CD4-positive, alpha-beta T cell treated with Interleukin-4 for 1 hour (primary cell): ENCODE results near the gene KCNJ16.

Experiments used
- DNase-seq, 2 donors: peaks; one replicate each; pipeline ENCODE4 v3.0.0-alpha.2; 2020 to 2022

KCNJ16 gene

DNA sequence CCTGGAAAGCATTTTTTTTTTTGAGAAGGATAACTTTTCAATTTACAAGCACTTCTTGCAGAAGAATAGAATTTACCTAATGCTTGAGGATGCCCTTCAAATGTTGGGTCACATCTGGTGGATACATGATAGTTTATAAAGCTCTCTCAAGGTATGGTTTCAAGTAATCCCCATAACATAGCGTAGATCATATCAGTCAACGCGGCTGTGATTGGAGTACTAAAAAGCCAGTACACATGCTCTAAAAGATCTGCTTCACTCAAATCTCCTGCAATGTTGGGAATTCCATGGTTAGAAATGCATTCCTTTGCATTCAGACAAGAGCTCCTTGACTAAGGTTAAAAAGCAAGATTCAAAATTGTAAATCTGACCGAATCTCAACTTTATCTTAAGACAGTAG lies 3.9 kb upstream of the KCNJ16 start:
- DNase-seq: no peak

DNA sequence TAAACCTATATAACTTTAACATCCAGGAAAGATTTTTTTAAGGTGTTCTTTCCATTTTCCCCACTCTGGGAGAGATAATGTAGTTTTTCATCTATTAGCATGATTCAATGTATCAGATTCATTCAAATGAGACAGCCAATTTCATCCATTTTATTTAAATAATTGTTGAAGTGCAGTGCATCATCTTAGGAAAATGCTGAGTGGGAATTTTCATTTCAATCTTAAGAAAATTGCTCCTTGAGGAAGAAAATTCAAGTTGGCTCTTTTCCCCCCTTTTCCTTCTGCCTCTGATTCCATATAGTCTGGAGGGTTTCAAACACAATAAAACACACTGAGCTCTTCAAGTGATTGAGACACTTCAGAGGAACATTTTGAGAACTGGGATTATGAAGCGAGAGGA lies 3.4 kb upstream of the KCNJ16 start:
- DNase-seq: no peak

DNA sequence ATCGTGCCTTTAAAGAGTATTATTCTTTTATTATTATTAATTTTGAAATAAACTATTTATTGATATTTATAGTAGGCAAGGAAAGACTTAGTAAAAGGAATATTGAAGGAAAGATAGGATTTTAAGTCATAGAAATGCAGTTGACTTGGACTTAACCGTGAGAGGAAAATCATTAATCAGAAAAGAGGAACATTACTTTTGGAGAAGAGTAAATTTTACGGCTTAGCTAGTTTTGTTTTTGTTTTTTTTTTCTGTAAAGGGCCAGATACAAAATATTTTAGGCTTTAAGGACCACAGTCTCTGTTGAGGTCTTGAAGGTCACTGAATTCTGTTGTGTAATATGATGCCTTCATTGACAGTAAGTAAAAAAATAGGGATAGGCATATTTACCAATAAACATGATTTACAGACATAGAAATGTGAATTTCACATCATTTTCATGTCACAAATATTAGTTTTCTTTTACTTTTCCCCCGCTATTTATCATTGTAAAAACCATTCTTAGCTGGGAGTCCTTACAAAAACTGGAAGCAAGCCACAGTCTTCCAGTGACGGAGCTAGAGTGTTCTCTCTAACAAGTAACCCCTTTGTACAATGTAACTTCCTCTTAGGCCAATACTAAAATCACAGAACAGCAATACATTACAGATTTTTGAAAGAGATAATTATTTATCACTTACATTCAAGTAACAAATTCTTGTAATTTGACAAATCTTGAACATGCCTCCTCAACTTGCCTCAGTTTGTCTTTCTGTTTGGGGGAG lies 2.3 kb upstream of the KCNJ16 start:
- DNase-seq: no peak

DNA sequence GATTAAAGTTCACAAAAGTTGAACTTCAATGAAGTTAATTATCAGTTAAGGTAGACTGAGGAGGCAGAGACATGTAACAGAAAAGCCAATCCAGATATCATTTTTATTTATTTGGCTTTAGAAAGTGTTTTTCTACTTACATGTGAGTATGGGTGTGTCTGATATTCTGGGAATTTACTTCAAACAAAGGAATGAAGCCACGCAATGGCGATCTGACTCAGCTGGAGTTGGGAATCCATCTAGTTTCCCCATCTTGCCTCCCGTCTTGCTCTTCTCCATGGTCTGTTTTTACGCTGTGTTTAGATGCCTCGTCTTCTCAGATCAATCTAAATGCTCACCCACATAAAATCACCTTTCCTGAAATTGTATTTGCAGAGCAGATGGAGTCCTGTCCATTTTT lies 1.7 kb upstream of the KCNJ16 start:
- no peak for DNase-seq

DNA sequence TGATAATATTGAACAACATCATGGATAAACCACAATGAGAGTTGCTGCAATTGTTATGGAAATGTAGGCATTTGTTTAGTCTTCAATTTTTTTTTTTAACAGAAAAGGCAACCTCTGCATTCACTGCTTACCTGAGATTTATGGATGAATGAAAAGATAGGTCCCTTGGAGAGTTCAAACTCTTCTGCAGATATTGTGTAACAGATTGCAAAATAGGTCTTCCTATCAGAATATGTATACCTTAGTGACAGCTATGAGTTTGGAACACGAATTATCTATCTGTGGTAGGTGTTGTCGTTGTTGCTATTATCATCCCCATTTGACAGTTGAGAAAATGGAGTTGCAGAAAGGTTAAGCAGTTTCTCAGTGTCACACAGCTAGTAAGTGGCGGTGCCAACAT lies 1.2 kb upstream of the KCNJ16 start:
- DNase-seq: no peak

DNA sequence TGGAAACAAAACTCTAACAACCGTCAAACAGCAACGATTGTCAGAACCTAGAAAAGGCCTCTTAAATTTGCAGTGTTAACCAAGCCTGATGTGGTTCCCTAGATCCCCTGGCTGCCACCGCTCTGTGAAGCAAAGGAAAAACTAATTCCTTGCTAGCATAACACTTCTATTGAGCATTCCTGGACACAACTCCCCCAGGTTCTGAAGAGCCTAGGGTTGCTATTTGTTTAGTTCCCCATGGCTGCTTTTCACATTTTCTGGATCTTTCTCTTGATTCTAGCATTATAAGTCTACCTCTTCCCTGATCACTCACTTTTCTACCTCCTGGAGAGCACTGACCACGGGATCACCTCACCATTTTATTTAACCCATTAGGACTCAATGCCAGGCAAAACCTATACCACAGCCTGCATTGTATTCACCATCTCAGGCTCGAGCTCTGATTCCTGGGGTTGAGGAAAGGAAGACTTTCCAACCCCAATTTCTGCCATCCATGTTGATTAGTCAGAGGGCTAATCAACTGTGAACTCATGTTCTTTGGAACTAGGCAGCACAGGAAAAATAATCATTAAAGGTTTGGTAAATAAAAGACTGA lies 692 bp upstream of the KCNJ16 start:
- no peak for DNase-seq

DNA sequence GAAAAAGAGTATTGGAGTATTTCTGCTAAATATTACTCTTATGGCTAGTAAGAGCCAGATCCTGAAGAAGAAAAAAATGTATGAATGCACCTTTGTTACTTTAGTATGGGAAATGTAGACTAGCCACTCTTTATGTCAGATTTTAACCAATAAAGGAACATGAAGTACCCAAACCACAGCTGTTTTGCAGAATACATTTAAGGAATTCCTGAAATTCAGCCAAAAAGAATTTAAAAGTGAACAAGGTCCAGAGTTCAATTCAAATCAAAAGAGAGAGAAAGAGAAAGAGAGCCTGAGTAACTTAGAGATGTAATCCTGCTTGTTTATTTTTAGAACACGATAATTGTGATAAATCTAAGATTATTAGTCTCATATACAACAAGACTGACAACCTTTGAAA lies 1.2 kb downstream of the KCNJ16 start:
- DNase-seq: no peak

DNA sequence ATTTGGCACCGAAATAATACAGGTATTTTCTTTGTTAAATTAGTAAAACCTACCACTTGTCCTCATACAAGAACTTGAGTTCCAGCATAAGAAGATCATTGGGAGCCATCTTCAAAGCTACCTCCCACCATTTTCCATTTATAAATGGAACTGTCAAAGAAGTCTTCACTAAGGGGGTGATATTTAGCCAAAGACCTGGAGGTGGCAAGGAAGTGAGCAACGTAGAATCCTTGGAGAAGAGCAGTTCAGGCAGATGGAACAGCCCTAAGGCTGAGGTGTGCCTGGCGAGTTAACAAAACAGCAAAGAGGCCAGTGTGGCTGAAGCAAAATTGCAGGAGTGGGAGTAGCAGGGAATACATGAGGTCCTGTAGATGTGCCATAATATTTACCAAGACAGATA lies 1.8 kb downstream of the KCNJ16 start:
- DNase-seq: no peak

DNA sequence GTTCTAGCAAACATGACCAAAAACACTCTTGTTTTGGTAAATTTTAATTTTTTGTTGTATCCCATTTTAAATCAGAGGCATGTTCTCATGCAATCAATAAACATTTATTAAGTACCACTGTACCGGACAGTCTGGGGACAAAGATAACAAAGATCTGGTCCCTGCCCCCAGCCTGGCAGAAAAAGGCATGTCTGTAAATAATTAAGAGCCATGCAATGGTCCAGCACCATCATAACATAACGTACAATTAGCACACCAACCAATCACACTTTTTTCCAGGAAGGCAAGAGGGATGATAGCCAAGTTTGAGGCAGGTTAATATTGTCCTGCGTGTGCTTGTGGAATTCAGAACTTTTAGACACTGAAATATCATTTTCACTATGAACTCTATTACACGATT lies 3.5 kb downstream of the KCNJ16 start:
- no peak for DNase-seq

DNA sequence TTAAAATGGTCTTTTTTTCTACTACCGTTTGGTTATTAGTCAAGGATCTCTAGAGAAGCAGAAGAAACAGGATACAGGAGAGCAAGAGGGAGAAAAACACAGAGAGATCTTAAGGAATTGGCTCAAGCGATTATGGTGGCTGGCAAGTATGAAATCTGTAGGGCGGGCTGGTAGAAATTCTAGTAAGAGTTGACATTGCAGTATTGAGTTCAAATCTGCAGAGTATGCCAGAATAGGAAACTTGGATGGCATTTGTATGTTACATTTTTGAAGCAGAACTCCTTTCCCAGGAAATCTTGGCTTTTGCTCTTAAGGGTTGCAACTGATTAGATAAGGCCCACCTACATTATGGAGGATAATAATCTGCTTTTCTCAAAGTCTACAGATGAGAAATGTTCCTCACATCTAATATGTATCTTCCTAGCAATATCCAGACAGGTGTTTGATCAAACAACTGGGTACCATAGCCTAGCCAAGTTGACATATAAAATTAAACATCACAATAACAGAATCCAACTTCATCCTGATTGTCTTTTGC lies 4.0 kb downstream of the KCNJ16 start:
- no peak for DNase-seq

DNA sequence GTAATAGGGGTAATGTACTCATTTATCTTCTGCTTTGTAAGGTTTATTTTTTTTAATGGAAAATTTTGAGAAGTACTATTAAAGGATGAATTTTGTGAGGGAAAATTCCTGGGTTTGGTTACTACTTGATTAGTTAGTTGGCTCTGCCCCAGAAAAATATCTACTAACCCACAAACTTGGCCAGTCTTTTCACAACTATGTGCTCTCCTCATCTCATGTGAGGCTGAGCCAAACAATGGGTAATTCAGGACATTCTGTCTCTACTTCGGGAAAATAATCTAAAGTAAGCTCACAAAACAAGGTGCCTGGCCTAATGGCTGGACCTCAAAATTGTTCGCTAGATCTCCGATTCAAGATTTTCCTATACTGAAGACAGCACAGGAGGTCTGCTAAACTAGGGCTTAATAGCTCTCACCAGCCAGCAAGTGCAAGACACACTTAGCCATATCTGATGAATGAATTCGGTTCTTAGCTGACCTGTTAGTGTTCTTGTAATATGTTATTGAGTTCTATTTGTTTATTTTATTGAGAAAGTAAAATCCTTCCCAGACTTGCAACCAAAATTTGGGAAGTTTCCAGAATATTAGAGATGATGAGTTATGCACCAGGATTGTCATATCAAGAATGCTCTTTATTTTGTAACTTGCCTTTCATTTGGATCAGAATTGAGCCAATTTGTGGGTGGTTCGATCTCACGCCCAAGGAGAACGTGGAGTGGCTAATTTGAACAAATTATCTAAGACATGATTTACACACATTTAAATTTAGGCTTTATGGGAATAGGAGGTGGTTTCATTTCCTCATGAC lies 5.7 kb downstream of the KCNJ16 start:
- no peak for DNase-seq

DNA sequence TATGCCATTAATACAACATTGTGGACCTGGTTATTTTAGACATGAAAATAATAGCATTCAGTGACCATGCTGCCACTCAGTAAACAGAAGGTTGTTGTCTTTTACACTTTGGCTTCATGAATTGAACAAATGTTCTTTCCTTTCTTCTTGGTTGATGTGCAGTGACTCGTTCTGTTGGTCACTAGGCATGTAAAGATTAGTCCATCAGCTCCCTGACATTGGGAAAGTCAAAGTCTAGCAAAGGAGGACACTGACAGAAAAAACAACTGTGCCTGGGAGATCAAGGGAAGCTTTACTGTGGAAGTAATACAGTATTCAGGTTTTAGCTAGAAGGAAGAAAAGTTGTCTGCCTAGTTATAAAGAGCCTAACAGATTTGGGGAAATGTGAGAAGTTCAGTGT lies 6.9 kb downstream of the KCNJ16 start:
- DNase-seq: no peak

DNA sequence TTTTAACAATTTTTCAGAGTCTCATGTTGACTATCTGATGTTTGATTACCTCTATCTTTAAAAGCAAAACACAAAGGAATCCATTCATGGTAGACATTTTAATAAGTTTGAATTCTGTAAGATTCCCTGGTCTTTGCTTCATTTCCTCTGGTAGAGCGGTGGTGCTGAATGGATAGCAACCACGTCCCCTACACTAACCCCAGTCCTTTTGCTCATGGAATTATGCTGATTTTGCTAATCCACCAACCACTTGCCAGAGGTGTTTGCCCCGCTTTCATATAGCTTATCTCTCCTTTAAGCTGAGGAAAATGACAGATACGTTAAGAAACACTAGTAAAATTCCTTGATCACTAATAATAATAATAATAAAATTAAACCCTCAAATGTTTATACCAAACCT lies 9.5 kb downstream of the KCNJ16 start:
- DNase-seq: no peak

DNA sequence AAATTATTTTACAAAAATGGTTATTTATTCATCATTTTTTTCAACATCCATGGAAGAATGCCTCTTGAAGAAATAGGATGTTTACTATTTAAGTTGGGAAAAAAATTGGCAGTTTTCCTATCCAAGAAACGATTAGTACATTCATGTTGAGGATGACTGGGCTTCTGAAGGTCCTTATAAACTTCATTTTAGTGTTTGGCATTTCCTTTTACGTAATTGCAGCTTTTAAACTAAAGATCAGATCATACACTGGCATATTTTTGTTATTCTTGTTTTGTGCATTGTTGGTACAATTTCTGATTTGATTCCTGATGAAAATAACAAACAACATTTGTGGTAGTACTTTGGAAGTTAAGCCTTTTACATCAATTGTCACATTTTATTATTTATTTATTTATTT lies 11.5 kb downstream of the KCNJ16 start:
- no peak for DNase-seq

DNA sequence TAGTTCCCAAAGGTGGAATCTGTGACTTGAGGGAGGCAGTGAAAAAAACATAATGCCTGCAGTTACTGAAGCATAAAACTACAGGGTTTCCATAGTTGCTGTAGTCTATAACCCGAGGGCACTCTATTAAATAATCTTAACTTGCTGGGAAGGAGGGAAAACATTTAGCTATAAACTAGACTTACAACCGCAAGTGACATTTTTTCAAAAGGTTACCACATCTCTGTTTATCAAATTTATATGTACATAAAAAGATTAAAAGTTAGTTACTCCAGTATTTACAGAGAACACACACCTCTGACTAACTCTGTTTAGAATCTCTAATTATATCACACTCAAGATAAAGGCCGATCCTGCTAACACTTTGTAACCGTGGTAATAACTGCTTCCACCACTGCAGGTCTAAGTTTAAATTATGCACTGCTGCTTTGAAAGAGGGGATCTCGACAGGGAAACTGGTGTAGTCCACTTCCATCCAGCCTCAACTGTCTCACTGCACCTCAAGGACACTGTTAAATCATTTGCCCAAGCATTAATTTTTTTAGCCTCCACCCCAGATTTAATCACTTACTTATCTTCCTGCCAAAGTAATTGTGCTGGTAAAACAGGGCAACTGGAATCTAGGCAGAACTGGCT lies 14.6 kb downstream of the KCNJ16 start:
- no peak for DNase-seq

DNA sequence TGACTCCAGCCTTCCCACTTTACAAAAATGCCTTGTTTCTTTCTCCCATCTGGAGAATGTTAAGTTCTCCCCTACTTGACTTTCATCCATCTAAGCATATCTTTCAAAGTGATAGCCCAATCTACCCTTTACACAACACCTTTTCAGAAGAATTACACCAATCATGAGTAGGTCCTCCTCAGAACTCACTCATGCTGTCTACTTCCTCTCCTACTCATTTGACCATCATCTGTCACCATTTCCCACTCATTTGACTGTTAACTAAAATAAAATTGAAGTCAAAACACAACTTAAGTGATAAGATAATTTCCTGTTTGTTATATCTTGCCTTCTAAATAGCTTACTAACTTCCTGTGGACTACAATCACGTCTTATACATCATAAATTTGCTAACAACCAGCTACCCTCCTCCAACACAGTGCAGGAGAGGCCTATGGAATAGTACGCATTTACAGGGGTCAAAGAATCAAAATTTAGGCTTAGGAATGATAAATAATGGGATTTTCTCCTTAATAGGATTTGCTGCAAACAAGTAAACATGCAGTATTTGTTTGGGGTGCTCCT lies 16.1 kb downstream of the KCNJ16 start:
- DNase-seq: no peak

DNA sequence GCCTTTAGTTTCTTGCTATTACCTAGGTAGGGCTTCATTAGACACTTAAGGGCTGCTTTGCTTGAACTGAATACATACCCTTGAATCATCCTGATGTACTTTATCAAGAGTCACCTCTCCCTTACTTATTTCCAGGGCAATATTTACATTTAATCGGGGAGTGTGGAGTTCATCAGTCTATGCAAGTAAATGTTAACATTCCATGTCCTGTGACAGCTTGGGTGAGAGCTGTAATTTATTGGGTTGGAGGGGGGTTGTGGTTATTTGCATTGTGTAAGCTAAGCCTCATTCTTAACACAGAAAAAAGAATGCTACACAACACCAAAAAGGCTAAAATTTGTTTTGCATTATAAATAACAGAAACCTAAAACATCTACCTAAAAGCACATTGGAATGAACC lies 16.7 kb downstream of the KCNJ16 start:
- DNase-seq: no peak

DNA sequence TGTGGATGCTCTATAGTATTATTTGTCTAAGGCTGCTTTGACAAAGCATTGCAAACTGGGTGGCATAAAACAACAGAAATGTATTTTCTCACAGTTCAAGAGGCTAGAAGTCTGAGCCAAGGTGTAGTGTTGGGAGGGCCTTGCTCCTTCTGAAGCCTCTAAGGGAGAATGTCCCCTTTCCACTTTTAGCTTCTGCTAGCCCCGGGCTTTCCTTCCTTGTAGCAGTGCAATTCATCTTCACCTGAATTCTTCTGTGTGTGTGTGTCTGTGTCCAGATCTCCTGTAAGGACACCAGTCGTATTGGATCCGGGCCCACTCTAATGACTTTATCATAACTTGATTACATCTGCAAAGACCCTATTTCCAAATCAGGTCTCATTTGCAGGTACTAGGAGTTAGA lies 18.1 kb downstream of the KCNJ16 start:
- DNase-seq: no peak

DNA sequence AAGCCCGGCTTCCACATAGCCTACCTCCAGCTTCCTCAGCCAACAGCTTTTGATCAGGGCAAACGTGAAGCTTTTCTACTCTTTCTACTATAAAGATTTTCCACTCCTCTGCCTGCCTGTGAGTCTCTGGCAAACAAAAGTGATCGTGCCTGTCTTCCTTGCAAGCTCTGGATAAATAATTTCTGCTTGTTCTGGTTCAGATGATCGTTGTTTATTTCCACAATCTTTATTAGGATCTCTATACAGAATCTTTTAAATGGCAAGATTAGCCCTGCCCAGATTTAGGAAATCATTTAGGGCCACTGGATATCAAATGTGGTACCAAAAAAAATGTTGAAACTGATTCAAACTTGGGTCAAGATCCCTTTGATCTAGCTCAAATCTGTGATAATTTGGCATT lies 20.4 kb downstream of the KCNJ16 start:
- DNase-seq: no peak

DNA sequence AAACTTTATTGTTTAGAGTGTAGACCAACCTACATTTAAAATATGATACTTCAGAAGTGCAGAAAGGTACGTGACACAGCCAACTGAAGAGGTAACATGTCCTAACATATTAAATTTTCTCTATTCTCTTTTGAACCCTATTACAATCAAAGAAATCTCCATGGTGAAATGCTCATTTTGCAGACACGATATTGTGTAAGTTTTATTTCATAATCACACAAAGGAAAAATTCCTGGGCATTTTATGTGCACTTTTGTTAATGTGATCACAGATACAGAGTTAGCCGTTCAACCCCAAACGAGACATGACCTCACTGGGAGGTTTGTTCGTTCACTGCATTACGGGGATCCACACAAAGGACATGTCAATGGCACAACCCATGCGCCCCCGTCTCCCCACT lies 21.8 kb downstream of the KCNJ16 start:
- no peak for DNase-seq

DNA sequence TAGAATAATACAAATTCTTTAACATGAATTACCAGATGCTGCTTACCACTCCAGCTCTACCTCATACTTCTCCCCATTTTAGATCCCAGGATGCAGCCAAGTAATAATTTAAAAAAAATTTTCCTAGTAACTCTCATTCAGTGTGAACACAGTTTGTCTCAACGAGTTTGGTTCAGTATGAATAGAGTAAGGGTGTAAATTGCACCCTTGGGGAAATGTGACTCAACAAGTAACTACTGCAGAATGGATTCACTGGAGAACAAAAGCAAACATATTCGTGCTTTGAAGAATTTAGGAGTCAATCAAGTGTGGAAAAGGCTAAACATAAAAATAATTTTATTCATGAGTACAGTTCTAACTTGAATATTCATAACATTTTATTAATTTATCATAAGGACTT lies 23.0 kb downstream of the KCNJ16 start:
- DNase-seq: no peak

DNA sequence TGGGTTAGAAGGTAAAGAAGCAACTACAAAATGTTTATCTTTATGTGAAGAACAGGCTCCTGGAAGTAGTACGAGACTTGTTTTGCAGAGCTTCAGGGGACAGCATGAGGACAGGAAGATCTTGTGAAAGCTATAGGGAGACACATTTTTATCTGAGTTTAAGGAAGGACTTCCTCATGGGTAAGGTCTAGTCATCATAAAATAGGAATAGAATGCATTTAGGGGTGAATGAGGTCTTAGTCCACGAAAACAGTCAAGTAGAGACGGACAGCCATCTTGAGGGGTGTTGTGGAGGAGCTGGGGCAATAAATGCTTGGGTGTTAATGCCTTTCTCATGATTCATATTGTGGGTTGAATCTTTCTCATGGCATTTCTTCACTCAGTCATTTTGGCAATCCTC lies 24.3 kb downstream of the KCNJ16 start:
- DNase-seq: no peak

DNA sequence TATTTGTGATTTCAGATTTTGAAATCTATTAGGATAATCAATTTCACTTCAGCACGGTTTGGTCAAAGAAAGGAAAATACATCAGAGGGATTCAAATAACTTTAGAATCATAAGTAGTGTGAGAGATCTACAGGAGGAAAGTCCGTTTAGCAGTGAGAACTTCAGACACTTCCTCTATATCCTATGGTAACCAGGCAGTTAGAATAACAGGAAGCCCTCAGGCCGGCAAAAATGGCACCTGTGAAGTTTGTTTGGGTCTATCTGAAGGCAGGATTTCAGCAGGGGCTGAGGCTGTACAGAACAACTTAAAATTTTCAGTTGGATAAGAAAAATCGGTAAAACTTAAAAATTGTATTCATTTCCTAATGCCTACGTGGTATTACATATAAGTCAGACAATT lies 24.9 kb downstream of the KCNJ16 start:
- DNase-seq: no peak
